MM.1S (cell line): ENCODE results near the gene NRXN3.

Experiments
- DNase-seq: peaks from one replicate; pipeline ENCODE4 v3.0.0-alpha.2; 2015
- H2AFZ ChIP-seq: fragments of 300-600 bp; sonication (generic); 2 replicates; pipeline ENCODE4 v1.6.0; 2016; ENCODE audit warnings: antibody characterized with exemption, low read length
- H3F3A ChIP-seq: fragments of 300-600 bp; sonication (generic); 2 replicates; pipeline ENCODE4 v1.6.1; 2016; ENCODE audit warnings: mild to moderate bottlenecking, antibody characterized with exemption, low read length, moderate library complexity, mixed read lengths; ENCODE audit not compliant: insufficient read depth
- H3K27ac ChIP-seq: fragments of 300-600 bp; sonication (generic); 2 replicates; pipeline ENCODE4 v1.5.1; 2016; ENCODE audit warnings: mild to moderate bottlenecking, low read length
- H3K27me3 ChIP-seq: fragments of 300-600 bp; sonication (generic); replicated peaks from 2 replicates; pipeline ENCODE4 v1.6.0; 2016; ENCODE audit warnings: low read length; ENCODE audit not compliant: insufficient read depth
- H3K36me3 ChIP-seq: fragments of 300-600 bp; sonication (generic); replicated peaks from 2 replicates; pipeline ENCODE4 v1.6.1; 2016; ENCODE audit warnings: mild to moderate bottlenecking, low read length, mixed read lengths; ENCODE audit not compliant: insufficient read depth
- H3K4me1 ChIP-seq: fragments of 300-600 bp; sonication (generic); 2 replicates; pipeline ENCODE4 v1.6.1; 2016; ENCODE audit warnings: low read length, mixed read lengths
- H3K4me2 ChIP-seq: fragments of 300-600 bp; sonication (generic); 2 replicates; pipeline ENCODE4 v1.6.0; 2016; ENCODE audit warnings: low read depth, low read length
- H3K4me3 ChIP-seq: fragments of 300-600 bp; sonication (generic); 2 replicates; pipeline ENCODE4 v1.5.1; 2016; ENCODE audit warnings: low read length, mixed read lengths
- H3K79me2 ChIP-seq: fragments of 300-600 bp; sonication (generic); 2 replicates; pipeline ENCODE4 v1.6.1; 2016; ENCODE audit warnings: mixed run types, low read length, mixed read lengths
- H3K9ac ChIP-seq: fragments of 300-600 bp; sonication (generic); 2 replicates; pipeline ENCODE4 v1.6.1; 2016; ENCODE audit warnings: low read length, mixed read lengths
- H3K9me2 ChIP-seq: fragments of 300-600 bp; sonication (generic); replicated peaks from 2 replicates; pipeline ENCODE4 v1.6.1; 2016; ENCODE audit warnings: mild to moderate bottlenecking, low read length, mixed read lengths; ENCODE audit not compliant: insufficient read depth
- H3K9me3 ChIP-seq: fragments of 300-600 bp; sonication (generic); replicated peaks from 2 replicates; pipeline ENCODE4 v1.6.1; 2016; ENCODE audit warnings: mild to moderate bottlenecking, low read length, mixed read lengths; ENCODE audit not compliant: insufficient read depth
- H4K20me1 ChIP-seq: fragments of 300-600 bp; sonication (generic); 2 replicates; pipeline ENCODE4 v1.6.1; 2016; ENCODE audit warnings: mild to moderate bottlenecking, low read length, moderate library complexity, mixed read lengths; ENCODE audit not compliant: insufficient read depth
- EZH2 ChIP-seq: fragments of 300-600 bp; sonication (generic); optimal IDR thresholded peaks from 2 replicates; pipeline ENCODE3; 2017; ENCODE audit warnings: low read depth, mild to moderate bottlenecking, antibody characterized with exemption, low read length, mixed read lengths
- EZH2phosphoT487 ChIP-seq: fragments of 300-600 bp; sonication (generic); IDR thresholded peaks from 2 replicates; pipeline ENCODE4 v1.6.1; 2018; ENCODE audit warnings: antibody characterized with exemption, low read length
- TF ChIP-seq, protein P1 (sequence below): fragments of 300-600 bp; sonication (generic); IDR thresholded peaks from 2 replicates; pipeline ENCODE4 v1.5.1; 2016; ENCODE audit warnings: antibody characterized with exemption, low read length, mixed read lengths

NRXN3 gene

DNA sequence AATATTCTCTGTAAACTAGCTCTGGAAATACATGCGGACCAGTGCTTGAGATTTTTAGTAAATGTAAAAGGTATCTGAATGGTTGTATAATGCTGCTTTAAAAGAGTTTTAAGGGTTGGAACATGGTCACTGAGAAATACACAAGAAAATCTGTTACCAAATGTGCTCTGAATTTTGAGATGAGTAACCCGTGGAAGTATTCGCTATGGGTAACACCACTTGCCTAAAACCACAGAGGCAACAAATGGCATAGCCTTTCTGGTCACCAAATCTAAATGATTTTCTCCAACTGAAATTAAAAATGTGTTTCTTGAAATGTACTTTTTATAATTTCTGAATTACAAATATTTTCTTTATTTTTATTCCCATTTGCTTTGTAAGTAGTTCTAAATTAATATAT lies 1295.5 kb downstream of the NRXN3 start:
- H3K4me3 ChIP-seq, result no peak overlapping the region
- H3K9me3 ChIP-seq, result no peaks in the 10 kb centered on the region
- no peaks in the 10 kb centered on the region for H3K4me1 ChIP-seq
- no peaks in the 10 kb centered on the region for H4K20me1 ChIP-seq
- no peaks in the 10 kb centered on the region for H3F3A ChIP-seq
- H3K9ac ChIP-seq, result no peak overlapping the region
- no peak for DNase-seq
- H3K79me2 ChIP-seq, result no peaks in the 10 kb centered on the region
- TF ChIP-seq EZH2 (no peak), EZH2phosphoT487 (no peak)
- TF ChIP-seq, protein P1, sequence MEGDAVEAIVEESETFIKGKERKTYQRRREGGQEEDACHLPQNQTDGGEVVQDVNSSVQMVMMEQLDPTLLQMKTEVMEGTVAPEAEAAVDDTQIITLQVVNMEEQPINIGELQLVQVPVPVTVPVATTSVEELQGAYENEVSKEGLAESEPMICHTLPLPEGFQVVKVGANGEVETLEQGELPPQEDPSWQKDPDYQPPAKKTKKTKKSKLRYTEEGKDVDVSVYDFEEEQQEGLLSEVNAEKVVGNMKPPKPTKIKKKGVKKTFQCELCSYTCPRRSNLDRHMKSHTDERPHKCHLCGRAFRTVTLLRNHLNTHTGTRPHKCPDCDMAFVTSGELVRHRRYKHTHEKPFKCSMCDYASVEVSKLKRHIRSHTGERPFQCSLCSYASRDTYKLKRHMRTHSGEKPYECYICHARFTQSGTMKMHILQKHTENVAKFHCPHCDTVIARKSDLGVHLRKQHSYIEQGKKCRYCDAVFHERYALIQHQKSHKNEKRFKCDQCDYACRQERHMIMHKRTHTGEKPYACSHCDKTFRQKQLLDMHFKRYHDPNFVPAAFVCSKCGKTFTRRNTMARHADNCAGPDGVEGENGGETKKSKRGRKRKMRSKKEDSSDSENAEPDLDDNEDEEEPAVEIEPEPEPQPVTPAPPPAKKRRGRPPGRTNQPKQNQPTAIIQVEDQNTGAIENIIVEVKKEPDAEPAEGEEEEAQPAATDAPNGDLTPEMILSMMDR, result no peak
- no peaks in the 10 kb centered on the region for H3K27me3 ChIP-seq
- no peak overlapping the region for H3K4me2 ChIP-seq
- no peaks in the 10 kb centered on the region for H3K36me3 ChIP-seq
- H3K27ac ChIP-seq, result no peak overlapping the region
- no peak overlapping the region for H2AFZ ChIP-seq
- no peaks in the 10 kb centered on the region for H3K9me2 ChIP-seq

DNA sequence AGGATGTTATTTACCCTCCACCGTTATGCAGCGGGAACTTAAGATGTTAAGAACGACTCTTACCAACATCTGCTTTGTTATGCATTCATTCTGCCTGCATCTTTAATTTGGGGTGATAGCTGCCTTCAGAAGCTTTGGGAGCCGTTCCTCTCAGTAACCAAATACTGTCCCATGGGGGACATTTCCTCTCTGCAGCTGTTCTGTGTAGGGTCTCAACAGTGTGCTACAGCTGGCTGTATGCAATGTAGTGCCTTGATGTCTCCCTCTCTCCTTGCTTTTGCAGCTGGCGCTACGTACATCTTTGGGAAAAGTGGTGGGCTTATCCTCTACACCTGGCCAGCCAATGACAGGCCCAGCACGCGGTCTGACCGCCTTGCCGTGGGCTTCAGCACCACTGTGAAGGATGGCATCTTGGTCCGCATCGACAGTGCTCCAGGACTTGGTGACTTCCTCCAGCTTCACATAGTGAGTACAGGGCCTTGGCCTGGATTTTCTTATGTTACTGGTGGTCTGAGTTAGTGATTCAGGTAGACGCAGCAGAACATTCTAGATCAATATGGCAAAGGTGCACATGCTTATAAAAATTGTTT lies 1296.9 kb downstream of the NRXN3 start:
- Histone ChIP-seq H3K79me2 (no peaks in the 10 kb centered on the region), H3K9me3 (no peaks in the 10 kb centered on the region), H3K9me2 (no peaks in the 10 kb centered on the region), H3K36me3 (no peaks in the 10 kb centered on the region), H4K20me1 (no peaks in the 10 kb centered on the region), H3K27ac (no peak overlapping the region), H3K9ac (no peak overlapping the region), H3F3A (no peaks in the 10 kb centered on the region), H3K27me3 (no peaks in the 10 kb centered on the region), H3K4me2 (no peak overlapping the region), H3K4me1 (no peaks in the 10 kb centered on the region), H2AFZ (no peak overlapping the region), H3K4me3 (no peak overlapping the region)
- DNase-seq, result no peak
- TF ChIP-seq EZH2phosphoT487 (no peak), EZH2 (no peak)
- TF ChIP-seq, protein P1, result no peak

DNA sequence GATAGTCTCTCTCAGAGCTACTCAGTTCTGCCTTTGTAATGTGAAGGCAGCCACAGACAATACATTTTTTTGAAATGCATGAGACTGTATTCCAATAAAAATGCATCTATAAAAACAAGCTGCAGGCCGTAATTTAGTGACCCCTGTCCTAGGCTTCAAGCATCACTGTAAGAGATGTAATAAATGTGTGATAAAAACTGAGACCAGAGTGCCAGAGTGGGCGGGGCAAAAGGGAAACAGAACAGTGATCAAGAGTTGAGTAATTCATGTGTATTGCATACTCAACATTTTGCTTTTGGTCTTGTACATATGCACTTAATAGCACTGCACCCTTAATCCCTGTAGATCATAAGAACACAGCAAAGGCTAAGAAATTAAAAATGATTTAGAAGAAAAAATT lies 1297.7 kb downstream of the NRXN3 start:
- Histone ChIP-seq H3K9ac (no peak overlapping the region), H3K4me1 (no peaks in the 10 kb centered on the region), H2AFZ (no peak overlapping the region), H3F3A (no peaks in the 10 kb centered on the region), H3K27ac (no peak overlapping the region), H3K9me2 (no peaks in the 10 kb centered on the region), H3K4me2 (no peak overlapping the region), H3K36me3 (no peaks in the 10 kb centered on the region), H3K79me2 (no peaks in the 10 kb centered on the region), H3K4me3 (no peak overlapping the region), H4K20me1 (no peaks in the 10 kb centered on the region), H3K9me3 (no peaks in the 10 kb centered on the region), H3K27me3 (no peaks in the 10 kb centered on the region)
- TF ChIP-seq EZH2 (no peak), EZH2phosphoT487 (no peak)
- TF ChIP-seq, protein P1, result no peak
- no peak for DNase-seq
